ENCODE measurements around the gene PLCD3. TPM values are rescaled to one million over a fixed set of nuclear protein-coding genes. Genes with fewer than 3 reads are reported as not detected.

The PLCD3 gene
- total and polyA plus RNA-seq, 2 of the 13 experiments (the other 11 are each of a cell fraction or from before 2014, with no cell fraction given), result 11.3 to 39.1 TPM

GRCh38 chr17:45161288-45162024 lies 29.1 kb upstream of the PLCD3 start, which contains the start of gene HEXIM2 (continued):
- TF ChIP-seq, protein P1, sequence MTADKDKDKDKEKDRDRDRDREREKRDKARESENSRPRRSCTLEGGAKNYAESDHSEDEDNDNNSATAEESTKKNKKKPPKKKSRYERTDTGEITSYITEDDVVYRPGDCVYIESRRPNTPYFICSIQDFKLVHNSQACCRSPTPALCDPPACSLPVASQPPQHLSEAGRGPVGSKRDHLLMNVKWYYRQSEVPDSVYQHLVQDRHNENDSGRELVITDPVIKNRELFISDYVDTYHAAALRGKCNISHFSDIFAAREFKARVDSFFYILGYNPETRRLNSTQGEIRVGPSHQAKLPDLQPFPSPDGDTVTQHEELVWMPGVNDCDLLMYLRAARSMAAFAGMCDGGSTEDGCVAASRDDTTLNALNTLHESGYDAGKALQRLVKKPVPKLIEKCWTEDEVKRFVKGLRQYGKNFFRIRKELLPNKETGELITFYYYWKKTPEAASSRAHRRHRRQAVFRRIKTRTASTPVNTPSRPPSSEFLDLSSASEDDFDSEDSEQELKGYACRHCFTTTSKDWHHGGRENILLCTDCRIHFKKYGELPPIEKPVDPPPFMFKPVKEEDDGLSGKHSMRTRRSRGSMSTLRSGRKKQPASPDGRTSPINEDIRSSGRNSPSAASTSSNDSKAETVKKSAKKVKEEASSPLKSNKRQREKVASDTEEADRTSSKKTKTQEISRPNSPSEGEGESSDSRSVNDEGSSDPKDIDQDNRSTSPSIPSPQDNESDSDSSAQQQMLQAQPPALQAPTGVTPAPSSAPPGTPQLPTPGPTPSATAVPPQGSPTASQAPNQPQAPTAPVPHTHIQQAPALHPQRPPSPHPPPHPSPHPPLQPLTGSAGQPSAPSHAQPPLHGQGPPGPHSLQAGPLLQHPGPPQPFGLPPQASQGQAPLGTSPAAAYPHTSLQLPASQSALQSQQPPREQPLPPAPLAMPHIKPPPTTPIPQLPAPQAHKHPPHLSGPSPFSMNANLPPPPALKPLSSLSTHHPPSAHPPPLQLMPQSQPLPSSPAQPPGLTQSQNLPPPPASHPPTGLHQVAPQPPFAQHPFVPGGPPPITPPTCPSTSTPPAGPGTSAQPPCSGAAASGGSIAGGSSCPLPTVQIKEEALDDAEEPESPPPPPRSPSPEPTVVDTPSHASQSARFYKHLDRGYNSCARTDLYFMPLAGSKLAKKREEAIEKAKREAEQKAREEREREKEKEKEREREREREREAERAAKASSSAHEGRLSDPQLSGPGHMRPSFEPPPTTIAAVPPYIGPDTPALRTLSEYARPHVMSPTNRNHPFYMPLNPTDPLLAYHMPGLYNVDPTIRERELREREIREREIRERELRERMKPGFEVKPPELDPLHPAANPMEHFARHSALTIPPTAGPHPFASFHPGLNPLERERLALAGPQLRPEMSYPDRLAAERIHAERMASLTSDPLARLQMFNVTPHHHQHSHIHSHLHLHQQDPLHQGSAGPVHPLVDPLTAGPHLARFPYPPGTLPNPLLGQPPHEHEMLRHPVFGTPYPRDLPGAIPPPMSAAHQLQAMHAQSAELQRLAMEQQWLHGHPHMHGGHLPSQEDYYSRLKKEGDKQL (CRISPR knock-in tag; IDR thresholded peaks at IDR 0.05; ENCODE audit: low read depth), result peak; percentile 54; the same call in 1 of the 2 replicates
- no peak for TF ChIP-seq SMYD3 (CRISPR knock-in tag; IDR thresholded peaks at IDR 0.05)
- no peak for TF ChIP-seq ZNF20 (CRISPR knock-in tag; IDR thresholded peaks at IDR 0.05)
- TF ChIP-seq ZNF790 (CRISPR knock-in tag; IDR thresholded peaks at IDR 0.05; ENCODE audit: borderline replicate concordance), result no peak; the same call in none of the 2 replicates
- TF ChIP-seq ZXDC (CRISPR knock-in tag; IDR thresholded peaks at IDR 0.05), result peak; percentile 73; the same call in 1 of the 2 replicates
- TF ChIP-seq ZNF253 (CRISPR knock-in tag; IDR thresholded peaks at IDR 0.05; ENCODE audit: borderline replicate concordance), result no peak
- no peak for TF ChIP-seq HDAC6 (IDR thresholded peaks at IDR 0.05; ENCODE audit: low read depth, low read length)
- TF ChIP-seq, protein P2, sequence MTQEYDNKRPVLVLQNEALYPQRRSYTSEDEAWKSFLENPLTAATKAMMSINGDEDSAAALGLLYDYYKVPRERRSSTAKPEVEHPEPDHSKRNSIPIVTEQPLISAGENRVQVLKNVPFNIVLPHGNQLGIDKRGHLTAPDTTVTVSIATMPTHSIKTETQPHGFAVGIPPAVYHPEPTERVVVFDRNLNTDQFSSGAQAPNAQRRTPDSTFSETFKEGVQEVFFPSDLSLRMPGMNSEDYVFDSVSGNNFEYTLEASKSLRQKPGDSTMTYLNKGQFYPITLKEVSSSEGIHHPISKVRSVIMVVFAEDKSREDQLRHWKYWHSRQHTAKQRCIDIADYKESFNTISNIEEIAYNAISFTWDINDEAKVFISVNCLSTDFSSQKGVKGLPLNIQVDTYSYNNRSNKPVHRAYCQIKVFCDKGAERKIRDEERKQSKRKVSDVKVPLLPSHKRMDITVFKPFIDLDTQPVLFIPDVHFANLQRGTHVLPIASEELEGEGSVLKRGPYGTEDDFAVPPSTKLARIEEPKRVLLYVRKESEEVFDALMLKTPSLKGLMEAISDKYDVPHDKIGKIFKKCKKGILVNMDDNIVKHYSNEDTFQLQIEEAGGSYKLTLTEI (CRISPR knock-in tag; conservative IDR thresholded peaks at IDR 0.05), result no peak
- peak; percentile 53; the same call in 1 of the 2 replicates for TF ChIP-seq CBFB (CRISPR knock-in tag; IDR thresholded peaks at IDR 0.05)
- TF ChIP-seq ZMAT3 (CRISPR knock-in tag; conservative IDR thresholded peaks at IDR 0.05), result peak; percentile 68; the same call in 1 of the 2 replicates
- peak; percentile 24; the same call in 1 of the 2 replicates for TF ChIP-seq NRL (CRISPR knock-in tag; IDR thresholded peaks at IDR 0.05; ENCODE audit: borderline replicate concordance)
- TF ChIP-seq ZBTB2 (CRISPR knock-in tag; IDR thresholded peaks at IDR 0.05; ENCODE audit: low read depth), result peak; percentile 45; the same call in 1 of the 2 replicates
- peak; percentile 88 for TF ChIP-seq POLR2AphosphoS2 (IDR thresholded peaks at IDR 0.05; ENCODE audit: low read depth, low read length)
- 0 out of 2 replicates have a peak, but pooled peaks have one; percentile 34 for TF ChIP-seq ZNF263 (CRISPR knock-in tag; IDR thresholded peaks at IDR 0.05)
